ENCODE measurements around the gene RPTOR.
"Not testable (repeated sequence)": the region's sequence is repeated elsewhere in the genome, so short reads cannot be mapped to it uniquely, and the experiment has no call there.

Gene RPTOR

DNA sequence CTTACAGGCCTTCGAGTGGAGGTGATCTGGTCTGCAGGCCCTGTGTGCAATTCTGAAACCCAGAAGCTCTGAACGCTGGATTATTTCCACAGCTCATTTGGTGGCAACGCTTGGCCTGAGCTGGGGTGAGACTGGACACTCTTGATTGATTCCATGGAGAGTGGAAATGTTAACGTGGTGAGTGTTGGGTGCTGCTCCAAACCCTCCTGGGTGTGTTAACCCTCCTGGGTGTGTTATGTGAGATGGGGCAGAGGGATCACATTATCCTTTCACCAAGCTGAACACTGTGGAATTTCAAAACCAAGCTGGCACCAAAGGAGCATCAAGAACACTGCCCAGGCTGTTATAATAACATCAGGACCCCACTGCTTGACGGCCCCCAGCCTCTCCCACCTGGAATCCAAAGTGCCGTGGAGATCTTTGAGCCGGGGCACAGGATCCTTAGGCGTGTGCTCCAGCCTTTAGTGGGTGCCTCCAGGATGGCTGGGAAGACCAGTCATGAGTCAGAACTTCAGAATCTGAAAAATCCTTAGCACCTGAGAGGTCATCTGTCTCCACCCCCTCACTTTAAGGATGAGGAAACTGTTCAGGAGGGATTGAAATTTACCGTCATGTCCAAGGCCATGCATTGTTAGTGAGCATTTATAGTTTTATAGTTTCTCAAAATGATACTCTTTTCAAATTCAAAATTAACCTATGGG lies 75.0 kb downstream of the RPTOR start:
- DNase-seq (ENCODE audit: low spot score), result no peak

DNA sequence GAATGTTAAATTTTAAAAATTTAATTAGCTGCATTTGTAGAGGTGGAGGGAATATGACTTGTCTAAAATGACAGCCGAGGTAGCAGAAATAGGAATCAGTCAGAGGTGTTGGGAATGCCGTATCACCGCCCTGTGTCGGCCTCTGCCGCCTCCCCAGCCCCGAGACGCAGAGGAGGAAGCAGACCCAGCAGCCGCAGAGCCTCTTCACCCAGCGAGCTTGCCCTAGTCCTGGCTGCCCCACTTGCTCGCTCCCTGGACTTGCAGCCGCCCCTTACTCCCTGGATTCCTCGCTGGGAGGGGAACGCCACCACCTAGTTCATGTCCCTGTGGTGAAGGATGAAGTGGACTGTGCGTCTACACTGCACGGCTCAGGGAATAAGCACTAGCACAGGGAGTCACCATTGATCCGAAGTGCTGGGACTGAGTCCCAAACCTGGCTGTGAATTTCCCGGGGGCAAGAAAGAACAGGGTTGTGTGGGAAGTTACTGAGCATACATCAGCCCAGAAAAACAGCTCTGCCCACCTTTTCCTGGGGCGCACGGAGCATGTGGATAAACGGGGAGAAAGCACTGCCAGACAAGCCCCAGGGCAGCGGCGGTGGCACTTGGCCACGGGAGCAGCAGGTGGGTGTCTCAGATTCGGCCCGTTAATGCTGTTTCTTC lies 76.8 kb downstream of the RPTOR start:
- DNase-seq (ENCODE audit: low spot score), result no peak

DNA sequence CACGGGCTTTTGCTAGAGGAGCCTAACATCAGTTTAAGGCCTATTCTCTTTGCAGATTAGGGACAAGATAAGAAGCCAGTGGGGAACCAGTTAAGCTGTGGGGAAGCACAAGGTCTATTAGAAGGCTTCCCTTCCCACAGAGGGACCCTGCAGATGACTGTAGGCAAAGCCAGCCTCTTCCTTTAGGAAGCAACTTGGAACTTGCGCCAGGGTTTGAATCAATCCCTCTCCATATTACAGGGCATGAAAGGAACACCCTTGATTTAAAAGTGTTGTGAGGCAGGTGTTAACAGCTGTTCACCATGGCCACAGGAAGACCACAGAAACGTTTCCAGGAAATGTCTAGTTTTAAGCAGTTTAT lies 77.3 kb downstream of the RPTOR start:
- no peak for DNase-seq (ENCODE audit: low spot score)

DNA sequence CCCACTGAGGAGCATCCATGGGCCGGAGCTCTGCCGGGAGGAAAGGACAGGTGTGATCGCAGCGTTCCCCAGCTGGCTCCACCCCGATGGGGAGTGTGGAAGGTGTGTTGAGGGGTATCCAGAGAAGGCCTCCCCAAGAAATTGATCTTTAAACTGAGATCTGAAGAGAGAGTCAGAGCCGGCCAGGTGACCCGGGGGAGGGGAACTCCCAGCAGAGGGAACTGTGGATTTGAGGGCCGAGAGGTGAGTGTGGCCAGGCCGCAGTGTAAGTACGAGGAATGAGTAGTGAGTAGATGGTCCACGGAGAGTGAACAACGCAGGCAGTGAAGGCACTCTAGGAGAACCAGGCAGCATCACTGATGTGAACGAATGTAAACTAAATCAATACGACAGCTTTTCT lies 80.2 kb downstream of the RPTOR start:
- DNase-seq (ENCODE audit: low spot score), result no peak

DNA sequence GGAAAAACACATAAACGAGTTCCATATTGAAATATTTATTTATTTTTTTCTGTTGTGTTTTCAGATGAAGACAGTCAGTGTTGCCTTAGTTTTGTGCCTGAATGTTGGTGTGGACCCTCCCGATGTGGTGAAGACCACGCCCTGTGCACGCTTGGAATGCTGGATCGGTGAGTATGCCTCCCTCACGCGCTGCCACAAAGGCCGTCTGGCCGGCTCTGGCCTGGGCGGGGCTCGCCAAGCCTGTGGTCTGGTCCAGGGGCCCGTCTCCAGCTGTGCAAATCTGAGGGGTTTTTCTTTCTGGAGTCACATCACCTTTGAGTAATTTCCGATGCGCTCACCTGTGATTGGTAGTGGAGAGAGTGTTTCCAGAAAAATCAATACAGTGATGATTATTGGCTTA lies 81.0 kb downstream of the RPTOR start:
- no peak for DNase-seq (ENCODE audit: low spot score)

DNA sequence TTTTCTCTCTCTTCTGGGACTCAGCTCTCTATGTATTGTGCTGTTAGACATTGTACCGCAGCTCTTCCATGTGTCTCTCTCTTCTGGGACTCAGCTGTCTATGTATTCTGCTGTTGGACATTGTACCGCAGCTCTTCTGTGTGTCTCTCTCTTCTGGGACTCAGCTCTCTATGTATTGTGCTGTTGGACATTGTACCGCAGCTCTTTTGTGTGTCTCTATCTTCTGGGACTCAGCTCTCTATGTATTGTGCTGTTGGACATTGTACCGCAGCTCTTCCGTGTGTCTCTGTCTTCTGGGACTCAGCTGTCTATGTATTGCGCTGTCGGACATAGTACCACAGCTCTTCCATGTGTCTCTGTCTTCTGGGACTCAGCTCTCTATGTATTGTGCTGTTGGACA lies 84.2 kb downstream of the RPTOR start:
- DNase-seq (ENCODE audit: low spot score), result not testable (repeated sequence)

DNA sequence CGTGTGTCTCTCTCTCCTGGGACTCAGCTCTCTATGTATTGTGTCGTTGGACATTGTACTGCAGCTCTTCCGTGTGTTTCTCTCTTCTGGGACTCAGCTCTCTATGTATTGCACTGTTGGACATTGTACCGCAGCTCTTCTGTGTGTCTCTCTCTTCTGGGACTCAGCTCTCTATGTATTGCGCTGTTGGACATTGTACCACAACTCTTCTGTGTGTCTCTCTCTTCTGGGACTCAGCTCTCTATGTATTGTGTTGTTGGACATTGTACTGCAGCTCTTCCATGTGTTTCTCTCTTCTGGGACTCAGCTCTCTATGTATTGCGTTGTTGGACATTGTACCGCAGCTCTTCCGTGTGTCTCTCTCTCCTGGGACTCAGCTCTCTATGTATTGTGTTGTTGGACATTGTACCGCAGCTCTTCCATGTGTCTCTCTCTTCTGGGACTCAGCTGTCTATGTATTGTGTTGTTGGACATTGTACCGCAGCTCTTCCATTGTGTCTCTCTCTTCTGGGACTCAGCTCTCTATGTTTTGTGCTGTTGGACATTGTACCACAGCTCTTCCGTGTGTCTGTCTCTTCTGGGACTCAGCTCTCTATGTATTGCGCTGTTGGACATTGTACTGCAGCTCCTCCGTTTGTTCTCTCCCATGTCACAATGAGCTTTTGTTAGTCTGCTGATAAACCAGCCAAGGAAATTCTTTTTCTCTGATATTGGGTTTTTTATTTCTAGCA lies 84.8 kb downstream of the RPTOR start:
- DNase-seq (ENCODE audit: low spot score), result no peak

DNA sequence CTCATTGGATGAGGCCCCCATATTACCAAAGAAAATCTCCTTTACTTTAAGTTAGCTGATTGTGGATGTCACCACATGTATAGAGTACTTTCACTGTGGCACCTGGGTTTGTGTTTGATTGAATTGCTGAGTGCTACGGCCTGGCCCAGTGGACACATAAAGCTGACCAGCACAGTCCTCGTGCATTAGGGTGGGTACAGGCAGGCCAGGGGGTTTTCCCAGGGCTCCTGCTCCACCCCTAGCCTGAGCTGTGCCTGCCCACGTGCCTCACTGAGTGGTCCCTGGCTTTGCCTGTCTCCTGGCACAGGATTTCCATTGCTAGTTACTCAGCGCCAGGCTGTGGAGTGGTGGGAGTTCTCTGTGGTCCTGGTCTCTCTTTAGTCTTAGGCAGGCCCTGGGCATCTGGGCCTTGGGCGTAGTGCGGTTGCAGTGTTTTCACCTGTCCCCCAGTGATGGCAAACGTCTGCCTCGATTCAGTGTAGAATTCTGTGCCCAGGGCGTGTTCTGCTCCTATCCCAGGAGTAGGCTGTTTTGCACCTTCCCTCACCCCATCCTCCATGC lies 86.0 kb downstream of the RPTOR start:
- DNase-seq (ENCODE audit: low spot score), result no peak

DNA sequence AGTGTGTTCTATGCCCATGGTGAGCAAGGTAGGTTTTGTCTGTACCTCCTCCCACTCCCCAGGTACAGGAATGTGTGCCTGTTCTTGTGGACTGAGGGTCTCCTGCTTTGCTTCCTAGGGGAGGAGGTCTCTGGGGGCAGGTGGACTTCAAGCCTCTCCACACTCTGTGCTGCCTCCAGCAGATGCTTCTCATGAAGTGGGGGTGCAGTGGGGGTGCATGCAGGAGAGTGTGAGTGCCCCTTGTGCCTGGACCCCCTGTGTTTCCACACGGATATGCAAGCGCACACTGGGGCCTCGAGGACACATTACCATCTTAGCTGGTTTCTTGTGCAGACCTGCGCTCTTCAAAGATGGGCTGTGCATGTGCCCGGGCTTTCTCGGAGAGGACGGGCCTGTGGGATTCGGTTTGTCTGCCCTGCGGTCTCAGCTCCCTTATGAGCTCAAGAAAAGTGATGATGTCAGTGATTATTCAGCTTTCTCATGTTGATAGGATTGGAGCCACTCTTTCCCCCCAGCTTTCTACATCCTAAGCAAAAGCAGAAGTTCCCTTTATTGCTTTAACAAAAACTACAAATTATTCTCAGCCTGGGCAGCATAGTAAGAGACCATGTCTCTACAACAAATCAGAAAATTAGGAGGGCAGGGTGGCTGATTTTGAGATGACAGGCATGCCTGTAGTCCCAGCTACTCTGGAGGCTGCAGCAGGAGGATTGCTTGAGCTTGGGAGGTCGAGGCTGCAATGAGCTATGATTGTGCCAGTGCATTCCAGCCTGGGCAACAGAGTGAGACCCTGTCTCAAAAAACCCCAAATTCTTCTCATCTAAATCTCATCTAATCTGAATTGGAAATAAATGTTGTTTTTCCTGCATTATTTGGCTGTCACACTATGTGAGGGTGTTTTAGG lies 86.8 kb downstream of the RPTOR start:
- DNase-seq (ENCODE audit: low spot score), result no peak

DNA sequence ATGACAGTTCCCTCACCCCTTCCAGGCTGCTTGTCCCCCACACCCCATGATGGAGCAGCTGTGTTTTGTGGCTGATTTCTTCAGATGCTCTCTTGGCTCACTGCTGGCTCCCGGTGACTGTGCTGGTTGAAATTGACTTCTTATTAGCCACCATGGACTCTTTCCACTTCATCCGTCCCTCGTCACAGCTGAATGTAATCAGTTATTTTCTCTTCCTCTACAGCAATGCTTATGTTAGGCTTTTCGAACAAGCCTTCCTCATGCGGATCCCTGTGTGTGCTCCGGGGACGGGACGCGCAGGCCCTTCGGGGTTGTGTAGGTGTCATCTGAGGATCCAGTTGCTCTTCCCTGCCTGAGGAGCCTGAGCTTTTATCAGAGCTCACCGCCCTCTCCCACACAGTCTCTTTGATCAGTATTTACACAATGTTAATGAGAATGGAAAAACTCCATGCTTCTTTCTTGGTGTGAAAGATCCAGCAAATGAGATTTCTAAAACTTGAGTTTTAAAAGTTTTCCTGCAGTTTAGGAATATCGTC lies 87.5 kb downstream of the RPTOR start:
- DNase-seq (ENCODE audit: low spot score), result peak; percentile 54

DNA sequence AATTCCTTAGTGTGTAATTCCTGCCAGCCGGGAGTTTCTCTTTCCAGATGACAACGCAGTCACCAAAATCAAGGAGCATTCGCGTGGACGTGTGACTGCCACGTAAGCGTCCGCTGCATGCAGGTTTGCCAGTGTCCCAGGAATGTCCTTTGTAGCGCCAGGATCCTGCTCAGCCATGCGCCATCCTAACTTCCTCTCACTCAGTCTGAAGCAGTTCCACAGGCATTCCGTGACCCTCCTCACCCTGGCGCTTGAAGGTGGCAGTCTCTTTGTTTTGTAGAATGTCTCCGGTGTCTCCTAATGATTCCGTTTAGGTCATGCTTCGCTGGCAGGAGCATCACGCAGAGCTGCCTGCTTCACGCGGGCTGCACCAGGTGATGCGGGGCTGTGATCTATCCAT lies 88.6 kb downstream of the RPTOR start:
- DNase-seq (ENCODE audit: low spot score), result no peak

DNA sequence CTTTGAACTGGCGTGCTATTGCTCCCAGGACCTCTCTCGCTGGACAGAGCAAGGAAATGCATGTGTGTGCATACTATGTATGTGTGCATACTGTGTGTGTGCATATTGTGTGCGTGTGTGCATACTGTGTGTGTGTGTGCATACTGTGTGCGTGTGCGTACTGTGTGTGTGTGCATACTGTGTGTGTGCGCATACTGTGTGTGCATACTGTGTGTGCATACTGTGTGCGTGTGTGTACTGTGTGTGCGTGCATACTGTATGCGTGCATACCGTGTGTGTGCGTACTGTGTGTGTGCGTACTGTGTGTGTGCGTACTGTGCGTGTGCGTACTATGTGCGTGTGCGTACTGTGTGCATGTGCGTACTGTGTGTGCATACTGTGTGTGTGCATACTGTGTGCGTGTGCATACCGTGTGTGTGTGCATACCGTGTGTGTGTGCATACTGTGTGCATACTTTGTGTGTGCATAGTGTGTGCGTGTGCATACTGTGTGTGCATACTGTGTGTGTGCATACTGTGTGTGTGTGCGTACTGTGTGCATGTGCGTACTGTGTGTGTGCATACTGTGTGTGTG lies 89.4 kb downstream of the RPTOR start:
- DNase-seq (ENCODE audit: low spot score), result no peak

DNA sequence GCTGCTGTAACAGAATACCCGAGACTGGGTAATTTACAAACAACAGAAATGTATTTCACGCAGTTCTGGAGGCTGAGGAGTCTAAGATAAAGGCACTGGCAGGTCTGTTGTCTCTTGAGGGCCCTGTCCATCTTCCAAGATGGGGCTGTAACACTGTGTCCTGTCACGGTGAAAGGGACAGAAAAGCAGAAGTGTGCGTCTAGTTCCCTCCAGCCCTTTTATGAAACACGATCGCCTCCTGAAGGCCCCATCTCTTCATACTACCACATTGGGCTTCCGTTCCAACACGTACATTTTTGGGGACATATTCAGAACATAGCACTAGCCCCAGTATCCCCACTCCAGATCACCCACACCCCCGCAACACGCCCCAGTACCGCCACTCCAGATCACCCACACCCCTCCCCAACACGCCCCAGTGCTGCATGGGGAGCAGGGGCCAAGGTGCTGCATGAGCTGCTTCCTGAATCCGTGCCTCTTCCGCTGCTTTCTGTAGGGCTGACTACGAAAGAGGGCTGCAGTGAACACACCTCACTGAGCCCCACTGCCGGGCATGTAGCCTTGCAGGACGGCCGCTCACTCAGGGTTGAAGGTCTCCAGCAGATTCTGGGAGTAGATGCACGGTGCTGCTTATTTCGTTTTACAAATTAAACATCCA lies 91.9 kb downstream of the RPTOR start:
- no peak for DNase-seq (ENCODE audit: low spot score)

DNA sequence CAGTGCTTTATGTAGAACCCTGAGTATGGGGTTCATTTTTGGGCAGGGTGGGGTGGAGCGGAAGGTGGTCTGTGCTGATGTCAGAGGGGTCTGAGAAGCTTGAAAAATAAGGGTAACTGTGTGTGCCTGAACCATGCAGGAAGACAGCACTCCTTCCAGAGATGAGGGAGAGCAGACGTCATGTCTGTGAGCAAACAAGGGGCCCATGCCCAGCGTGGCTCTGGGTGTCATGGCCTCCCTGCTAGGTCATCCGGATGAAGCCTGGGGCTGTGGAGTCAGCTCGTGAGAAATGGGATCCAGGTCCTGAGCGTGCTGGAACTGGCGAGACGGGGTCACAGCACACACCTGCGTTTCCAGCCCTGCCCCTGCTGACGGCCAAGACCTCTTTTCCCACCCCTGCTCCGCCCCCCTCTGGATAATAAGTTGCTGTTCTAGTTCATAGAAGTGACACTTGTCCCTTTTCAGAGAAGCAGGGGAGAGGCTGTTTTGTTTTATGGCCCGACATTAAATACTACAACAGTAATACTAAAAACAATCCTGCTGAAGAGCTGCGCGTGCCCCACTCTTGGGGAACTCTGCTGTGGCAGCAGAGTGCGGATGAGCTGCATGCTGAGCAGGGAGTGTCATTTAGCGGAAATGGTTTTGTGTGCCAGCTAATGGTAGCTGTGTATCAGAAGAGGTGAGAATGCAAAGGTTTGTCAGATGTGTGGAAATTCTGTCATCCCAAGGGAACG lies 92.6 kb downstream of the RPTOR start:
- DNase-seq (ENCODE audit: low spot score), result no peak

DNA sequence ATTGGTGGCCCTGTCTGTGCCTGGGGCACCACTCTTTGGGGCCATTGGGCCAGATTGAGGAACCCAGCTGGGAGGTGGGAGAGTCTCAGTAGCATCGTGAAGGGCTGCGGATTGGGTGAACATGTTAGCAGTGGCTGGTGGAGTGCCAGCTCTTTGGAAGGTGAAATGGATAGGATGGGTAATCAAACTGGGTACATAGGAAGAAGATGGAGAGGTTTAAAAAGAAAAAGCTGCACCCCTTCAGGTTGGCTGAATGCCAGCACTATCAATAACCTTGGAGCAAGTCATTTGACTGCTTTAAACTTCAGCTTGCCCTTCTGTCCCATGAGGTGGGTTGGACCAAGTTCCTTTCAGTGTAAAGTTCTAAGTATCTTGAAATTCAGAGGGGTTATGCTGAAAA lies 95.0 kb downstream of the RPTOR start:
- DNase-seq (ENCODE audit: low spot score), result no peak

DNA sequence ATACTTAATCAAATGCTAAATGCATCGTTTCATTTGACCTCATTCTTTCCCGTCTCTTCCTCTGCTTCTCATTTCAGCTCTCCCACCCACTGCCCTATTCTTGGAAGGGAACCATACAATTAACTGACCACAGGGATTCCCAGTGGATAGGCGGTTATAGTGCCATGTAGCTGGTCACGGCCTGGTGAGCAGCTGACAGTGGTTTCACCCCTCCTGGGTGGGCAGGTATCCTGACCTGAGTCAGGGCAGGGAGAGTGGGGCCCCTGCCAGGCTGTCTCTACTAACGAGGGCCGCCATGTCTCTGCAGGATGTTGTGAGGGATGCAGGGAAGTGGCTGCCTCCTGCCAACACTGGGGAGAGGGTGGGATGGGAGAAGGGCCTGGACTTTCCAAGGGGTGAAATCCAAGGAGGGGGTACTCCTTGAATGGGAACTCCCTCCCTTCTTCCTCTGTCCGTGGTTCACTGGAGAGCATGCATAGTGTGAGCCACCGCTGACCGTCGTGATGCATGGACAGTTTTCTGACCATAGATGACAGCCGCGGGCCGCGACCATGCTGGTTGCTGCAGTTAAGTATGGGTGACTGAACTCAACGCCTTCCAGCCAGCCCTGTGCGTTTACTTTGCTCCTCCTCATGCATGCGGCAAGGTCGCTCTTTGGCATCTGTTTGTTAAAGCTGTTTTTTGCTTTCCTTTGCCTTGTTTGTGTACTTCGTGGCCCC lies 95.9 kb downstream of the RPTOR start:
- DNase-seq (ENCODE audit: low spot score), result no peak

DNA sequence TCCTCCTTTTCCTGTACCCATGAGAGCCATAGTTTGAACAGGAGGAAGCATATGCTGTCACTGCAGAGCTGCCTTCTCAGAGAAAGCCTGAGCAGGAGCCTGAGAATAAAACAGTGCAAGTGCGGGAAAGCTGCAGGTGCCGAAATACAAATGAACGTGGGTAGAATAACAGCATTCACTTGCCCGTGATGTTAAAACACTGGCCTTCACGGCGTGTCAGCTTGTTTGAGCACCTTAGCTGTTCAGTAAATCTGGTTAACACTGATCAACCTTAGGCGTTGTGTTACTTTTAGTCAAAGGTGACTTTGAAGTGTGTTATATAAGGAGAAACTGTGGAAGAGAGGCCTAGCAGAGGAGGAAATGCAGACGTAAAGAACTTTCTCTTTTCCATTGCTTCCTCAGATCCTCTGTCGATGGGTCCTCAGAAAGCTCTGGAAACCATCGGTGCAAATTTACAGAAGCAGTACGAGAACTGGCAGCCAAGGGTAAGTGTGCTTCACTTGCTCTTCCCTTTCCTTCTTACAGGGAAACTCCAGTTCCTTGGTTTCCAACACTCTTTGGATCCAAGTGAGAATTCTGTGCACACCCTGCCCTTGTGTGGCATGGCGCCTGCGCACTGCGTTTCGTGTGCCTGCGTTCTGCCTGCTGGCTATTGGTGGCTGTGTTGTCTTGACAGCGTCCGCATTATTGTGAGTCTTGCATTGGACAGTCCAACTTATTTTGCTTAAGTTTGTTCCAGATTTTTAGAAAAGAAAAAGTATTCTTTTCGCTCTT lies 98.9 kb downstream of the RPTOR start:
- DNase-seq (ENCODE audit: low spot score), result no peak

DNA sequence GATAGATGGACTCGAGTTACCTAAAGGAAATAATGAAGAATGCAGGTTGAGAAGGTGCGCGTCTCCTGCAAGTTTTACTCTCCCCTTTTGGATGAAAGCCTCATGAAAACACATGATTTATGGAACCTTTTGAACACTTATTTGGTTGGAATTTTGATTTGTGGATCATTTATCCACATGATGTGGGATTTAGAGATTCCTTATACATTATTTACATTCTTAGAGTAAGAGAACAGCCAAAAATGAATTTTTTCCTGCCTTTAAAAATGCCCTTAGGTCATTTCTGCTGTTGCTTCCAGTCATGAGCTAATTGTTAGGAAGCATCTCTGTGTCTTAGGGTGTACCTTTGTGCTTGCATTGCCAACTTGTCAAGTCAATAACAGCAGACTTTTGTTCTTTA lies 99.9 kb downstream of the RPTOR start:
- DNase-seq (ENCODE audit: low spot score), result no peak
